DOHH2 (cell line): ENCODE data around the gene COL5A3.

Experiments used
- H3F3A ChIP-seq: fragments of 200-600 bp; sonication (generic), shearing (Covaris generic); 2 replicates; pipeline ENCODE4 v1.6.0; 2016; ENCODE audit warnings: antibody characterized with exemption, mild to moderate bottlenecking; ENCODE audit not compliant: control insufficient read depth, insufficient read depth
- H3K27ac ChIP-seq: fragments of 200-600 bp; sonication (generic); 2 replicates; pipeline ENCODE4 v1.5.1; 2014; ENCODE audit warnings: low read depth, mild to moderate bottlenecking, low read length, moderate library complexity
- H3K27me3 ChIP-seq: fragments of 200-600 bp; sonication (generic); 2 replicates; pipeline ENCODE4 v1.6.1; 2014; ENCODE audit warnings: mild to moderate bottlenecking, low read length, mixed read lengths; ENCODE audit not compliant: control insufficient read depth
- H3K36me3 ChIP-seq: fragments of 200-600 bp; sonication (generic); 2 replicates; pipeline ENCODE4 v1.6.1; 2014; ENCODE audit warnings: mild to moderate bottlenecking, low read length, moderate library complexity, mixed read lengths; ENCODE audit not compliant: control insufficient read depth
- H3K4me1 ChIP-seq: fragments of 200-600 bp; sonication (generic); 2 replicates; pipeline ENCODE4 v1.6.1; 2014; ENCODE audit warnings: mild to moderate bottlenecking, low read length, mixed read lengths; ENCODE audit not compliant: control insufficient read depth
- H3K4me2 ChIP-seq: fragments of 200-600 bp; sonication (generic); 2 replicates; pipeline ENCODE4 v1.6.0; 2014; ENCODE audit warnings: mild to moderate bottlenecking, low read length, moderate library complexity
- H3K4me3 ChIP-seq: fragments of 200-600 bp; sonication (generic); 2 replicates; pipeline ENCODE4 v1.5.1; 2014; ENCODE audit warnings: mild to moderate bottlenecking, low read length, mixed read lengths
- H3K79me2 ChIP-seq: fragments of 200-600 bp; sonication (generic); 2 replicates; pipeline ENCODE4 v1.6.1; 2014; ENCODE audit warnings: mild to moderate bottlenecking, low read length, mixed read lengths; ENCODE audit not compliant: control insufficient read depth
- H3K9me2 ChIP-seq: fragments of 200-600 bp; sonication (generic); replicated peaks from 2 replicates; pipeline ENCODE4 v1.6.1; 2014; ENCODE audit warnings: mild to moderate bottlenecking, low read length, mixed read lengths; ENCODE audit not compliant: control insufficient read depth
- H3K9me3 ChIP-seq: fragments of 200-600 bp; sonication (generic); 2 replicates; pipeline ENCODE4 v1.6.1; 2014; ENCODE audit warnings: antibody characterized with exemption, low read length, mixed read lengths; ENCODE audit not compliant: control insufficient read depth, insufficient read depth
- H4K20me1 ChIP-seq: fragments of 200-600 bp; sonication (generic); 2 replicates; pipeline ENCODE4 v1.6.0; 2014; ENCODE audit warnings: low read depth, mild to moderate bottlenecking, antibody characterized with exemption, low read length, moderate library complexity; ENCODE audit not compliant: control insufficient read depth, insufficient read depth
- CTCF ChIP-seq: fragments of 200-600 bp; sonication (generic); IDR thresholded peaks from one replicate; pipeline ENCODE4 v1.5.1; 2014; ENCODE audit warnings: antibody characterized with exemption, mild to moderate bottlenecking, low read depth, low read length; ENCODE audit not compliant: poor library complexity, severe bottlenecking
- EZH2phosphoT487 ChIP-seq: fragments of 200-600 bp; sonication (generic); IDR thresholded peaks from 2 replicates; pipeline ENCODE4 v1.6.1; 2017; ENCODE audit warnings: borderline replicate concordance, mild to moderate bottlenecking, antibody characterized with exemption, low read length, moderate library complexity, mixed read lengths

The COL5A3 gene

GRCh38 chr19:10021863-10022262 is 11.6 kb upstream of the COL5A3 start:
- Histone ChIP-seq H3K27ac (no peak overlapping the region), H3K9me2 (no peaks in the 10 kb centered on the region), H3F3A (no peaks in the 10 kb centered on the region), H3K36me3 (no peaks in the 10 kb centered on the region), H4K20me1 (no peaks in the 10 kb centered on the region), H3K4me3 (no peak overlapping the region), H3K79me2 (no peaks in the 10 kb centered on the region), H3K9me3 (no peaks in the 10 kb centered on the region), H3K4me2 (no peak overlapping the region), H3K27me3 (peaks cover 5% of the 10 kb centered on the region), H3K4me1 (no peaks in the 10 kb centered on the region)
- TF ChIP-seq EZH2phosphoT487 (no peak), CTCF (no peak)

- Histone ChIP-seq H3K36me3 (no peaks in the 10 kb centered on the region), H4K20me1 (no peaks in the 10 kb centered on the region), H3K4me2 (no peak overlapping the region), H3K9me2 (no peaks in the 10 kb centered on the region), H3K4me3 (no peak overlapping the region), H3K27me3 (peaks cover 6% of the 10 kb centered on the region), H3K9me3 (no peaks in the 10 kb centered on the region), H3F3A (no peaks in the 10 kb centered on the region), H3K27ac (no peak overlapping the region), H3K4me1 (no peaks in the 10 kb centered on the region), H3K79me2 (no peaks in the 10 kb centered on the region)
- no peak for TF ChIP-seq CTCF
- no peak for TF ChIP-seq EZH2phosphoT487
These were observed 11.1 kb upstream of the COL5A3 start for GRCh38 chr19:10021446-10021845.

- no peaks in the 10 kb centered on the region for H3K36me3 ChIP-seq
- no peaks in the 10 kb centered on the region for H3K79me2 ChIP-seq
- TF ChIP-seq EZH2phosphoT487 (no peak), CTCF (no peak)
- H3K4me1 ChIP-seq: no peaks in the 10 kb centered on the region
- H3K4me2 ChIP-seq: no peak overlapping the region
- no peaks in the 10 kb centered on the region for H3K9me3 ChIP-seq
- no peaks in the 10 kb centered on the region for H3F3A ChIP-seq
- H3K9me2 ChIP-seq: no peaks in the 10 kb centered on the region
- H3K4me3 ChIP-seq: no peak overlapping the region
- H3K27ac ChIP-seq: no peak overlapping the region
- no peaks in the 10 kb centered on the region for H4K20me1 ChIP-seq
- peaks cover 6% of the 10 kb centered on the region for H3K27me3 ChIP-seq
These were observed 10.5 kb upstream of the COL5A3 start for GRCh38 chr19:10020851-10021250.

- H3K27me3 ChIP-seq: peaks cover 3% of the 10 kb centered on the region; the same call in 1 of the 2 replicates
These were observed 8.9 kb upstream of the COL5A3 start for GRCh38 chr19:10019246-10019645.

More at GRCh38 chr19:10019246-10019645, 8.9 kb upstream of the COL5A3 start:
- Histone ChIP-seq H3K27ac (no peak overlapping the region), H3K4me1 (no peaks in the 10 kb centered on the region), H3K4me2 (no peak overlapping the region), H3K9me3 (no peaks in the 10 kb centered on the region), H3K4me3 (no peak overlapping the region), H3K36me3 (no peaks in the 10 kb centered on the region), H3K79me2 (no peaks in the 10 kb centered on the region), H3K9me2 (no peaks in the 10 kb centered on the region), H3F3A (no peaks in the 10 kb centered on the region), H4K20me1 (no peaks in the 10 kb centered on the region)
- TF ChIP-seq CTCF (no peak), EZH2phosphoT487 (no peak)
